Body of pancreas (tissue), 4 donors: ENCODE data around the gene TSPY3. TPM values are rescaled to one million over a fixed set of nuclear protein-coding genes. Genes with fewer than 3 reads are reported as not detected.
"Not testable (repeated sequence)": the region's sequence is repeated elsewhere in the genome, so short reads cannot be mapped to it uniquely, and the experiment has no call there.

ENCODE experiments used
- ATAC-seq: fragments of 150-250 bp; one replicate; pipeline ENCODE4 v1.9.1; 2016
- DNase-seq, 4 donors: peaks; one replicate each; pipeline ENCODE4 v3.0.0-alpha.2; 2019
- H3K27ac ChIP-seq, 4 donors: fragments of 200-600 bp; sonication (generic); 1 replicate in 3 of 4; 2 replicates in 1 of 4; pipeline versions ENCODE4 v1.5.1 to v1.6.1; 2016 to 2019; ENCODE audit warnings: mild to moderate bottlenecking in 1 of 4, mixed read lengths in 1 of 4, moderate library complexity in 1 of 4
- H3K27me3 ChIP-seq, 2 donors: fragments of 200-600 bp; sonication (generic); one replicate each; pipeline ENCODE4 v1.6.0; 2016; ENCODE audit warnings: mild to moderate bottlenecking in 1 of 2
- H3K36me3 ChIP-seq, 2 donors: fragments of 200-600 bp; sonication (generic); replicated peaks in 1 of 2; 2 replicates each; pipeline ENCODE4 v1.5.1; 2016; ENCODE audit warnings: low read depth in 2 of 2; ENCODE audit not compliant: insufficient read depth in 1 of 2
- H3K4me1 ChIP-seq: fragments of 200-600 bp; sonication (generic); one replicate; pipeline ENCODE4 v1.6.0; 2016
- H3K4me3 ChIP-seq, 2 donors: fragments of 200-600 bp; sonication (generic); 1 replicate in 1 of 2; 2 replicates in 1 of 2; pipeline ENCODE4 v1.5.1; 2016 to 2019
- H3K9me3 ChIP-seq, 3 donors: fragments of 200-600 bp; sonication (generic); 1 replicate in 2 of 3; 2 replicates in 1 of 3; pipeline ENCODE4 v1.5.1; 2016
- WGBS, 2 donors: methylation state at CpG; one replicate each; pipeline ENCODE4 v1.1.5; 2017; 5-methylcytosine and 5-hydroxymethylcytosine counted together
- intact Hi-C: fragments of 100-400 bp; cut with DNase I; formaldehyde crosslinking; loops from one replicate; pipeline ENCODE4 v1.15.1; 2023
- total RNA-seq, 2 donors: library from RNA; depleted of rRNA; stranded (reverse); fragments of >200 nt; gene quantifications; one replicate each; pipeline ENCODE4 v1.1.0, GENCODE V29; 2016

Gene TSPY3
- not detected for total RNA-seq

- H3K4me3 ChIP-seq, H3K27ac ChIP-seq, ATAC-seq, H3K27me3 ChIP-seq, intact Hi-C loops, H3K9me3 ChIP-seq, DNase-seq, H3K4me1 ChIP-seq, H3K36me3 ChIP-seq: not testable (repeated sequence)
- WGBS, 2 donors: no CpG with 5 or more reads among the region's 26 CpGs
Observed at GRCh38 chrY:9398121-9398520, at the start of gene TSPY3. TSS of gene TSPY3 (plus strand) at chrY:9398421. CDS start at chrY:9398467, 46 bp downstream.

- ATAC-seq, DNase-seq, H3K27me3 ChIP-seq, H3K36me3 ChIP-seq, H3K27ac ChIP-seq, intact Hi-C loops, H3K9me3 ChIP-seq, H3K4me1 ChIP-seq, H3K4me3 ChIP-seq: not testable (repeated sequence)
- WGBS, 2 donors: no CpG with 5 or more reads among the region's 25 CpGs
Observed at GRCh38 chrY:9357497-9357896, 40.7 kb upstream of the TSPY3 start, which contains the start of gene TSPY8. TSS of gene TSPY8 (plus strand) at chrY:9357797. CDS start at chrY:9357843, 46 bp downstream.

GRCh38 chrY:9396527-9396926 is 1.7 kb upstream of the TSPY3 start:
- WGBS, 2 donors: 57 to 84% methylated on average over 6 to 12 of the region's 26 CpGs
- intact Hi-C loops, H3K27ac ChIP-seq, DNase-seq, H3K27me3 ChIP-seq, H3K9me3 ChIP-seq, H3K4me1 ChIP-seq, ATAC-seq, H3K4me3 ChIP-seq, H3K36me3 ChIP-seq: not testable (repeated sequence)

Other genes starting within 250 kb of the TSPY3 start
- gene TSPY4, start 61.0 kb upstream of the TSPY3 start, total RNA-seq: not detected
- gene TSPY8, start 40.6 kb upstream of the TSPY3 start, total RNA-seq: not detected
- not detected for gene TSPY1, start 68.5 kb downstream of the TSPY3 start, total RNA-seq
- gene TSPY9, start 88.8 kb downstream of the TSPY3 start, total RNA-seq: not detected
- not detected for gene TSPY10, start 129.5 kb downstream of the TSPY3 start, total RNA-seq